NCI-H774 (cell line): ENCODE measurements around the gene GJC2.
A peak's percentile ranks its signal among the peaks of the same experiment; 100 is the strongest.

Source experiments
- DNase-seq: peaks from one replicate; lab custom pipeline; 2025; lab: John Stamatoyannopoulos, UW

The GJC2 gene

GRCh38 chr1:228194921-228195812 is 45.4 kb downstream of the GJC2 start:
- DNase-seq = no peak

- no peak for DNase-seq
Observed at GRCh38 chr1:228197555-228198147, 47.9 kb downstream of the GJC2 start.

GRCh38 chr1:228198977-228199590 is 49.4 kb downstream of the GJC2 start:
- DNase-seq = no peak

GRCh38 chr1:228204958-228205357 is 55.2 kb downstream of the GJC2 start:
- DNase-seq = peak; percentile 61

- peak; percentile 5 for DNase-seq
Observed at GRCh38 chr1:228205526-228206436, 56.1 kb downstream of the GJC2 start.

GRCh38 chr1:228206582-228207351 is 57.0 kb downstream of the GJC2 start:
- no peak for DNase-seq

- no peak for DNase-seq
Observed at GRCh38 chr1:228207381-228207810, 57.7 kb downstream of the GJC2 start.

GRCh38 chr1:228207851-228208821 is 58.4 kb downstream of the GJC2 start, which contains the start of gene OBSCN:
TSS of gene OBSCN (plus strand) at chr1:228208044. CDS start at chr1:228211784, 3,740 bp downstream.
- DNase-seq = no peak

GRCh38 chr1:228208831-228209551 is 59.3 kb downstream of the GJC2 start:
- no peak for DNase-seq
